Neuronal stem cell (in vitro differentiated cells): ENCODE measurements around the gene TMOD2.

Source experiments
- DNase-seq: peaks from one replicate; pipeline ENCODE4 v3.0.0-alpha.2; 2013; ENCODE audit warnings: low spot score
- H2AFZ ChIP-seq: one replicate; pipeline ENCODE4 v1.6.1; 2013; ENCODE audit warnings: mild to moderate bottlenecking, low read length, inconsistent platforms
- H2AK5ac ChIP-seq: 2 replicates; pipeline ENCODE4 v1.6.1; 2013; ENCODE audit warnings: low read depth, mild to moderate bottlenecking, inconsistent platforms, low read length, moderate library complexity, mixed read lengths
- H2BK120ac ChIP-seq: 2 replicates; pipeline ENCODE4 v1.6.1; 2013; ENCODE audit warnings: low read depth, mild to moderate bottlenecking, inconsistent platforms, low read length, moderate library complexity, mixed read lengths
- H2BK12ac ChIP-seq: one replicate; pipeline ENCODE4 v1.6.1; 2013; ENCODE audit warnings: low read length, inconsistent platforms
- H2BK15ac ChIP-seq: 2 replicates; pipeline ENCODE4 v1.6.1; 2013; ENCODE audit warnings: mild to moderate bottlenecking, low read length, inconsistent platforms, mixed read lengths
- H2BK5ac ChIP-seq: one replicate; pipeline ENCODE4 v1.6.1; 2013; ENCODE audit warnings: inconsistent platforms, mild to moderate bottlenecking, low read length, moderate library complexity
- H3K14ac ChIP-seq: one replicate; pipeline ENCODE4 v1.6.1; 2013; ENCODE audit warnings: low read length, inconsistent platforms
- H3K18ac ChIP-seq: 2 replicates; pipeline ENCODE4 v1.6.1; 2013; ENCODE audit warnings: low read length, inconsistent platforms
- H3K23ac ChIP-seq: 2 replicates; pipeline ENCODE4 v1.6.1; 2013; ENCODE audit warnings: low read depth, mild to moderate bottlenecking, mixed read lengths, low read length, inconsistent platforms; ENCODE audit not compliant: poor library complexity
- H3K27ac ChIP-seq: replicated peaks from 3 replicates; pipeline ENCODE4 v1.5.1; 2013; ENCODE audit warnings: low read length, inconsistent platforms
- H3K27me3 ChIP-seq, 3 experiments: 2 replicates each; pipeline ENCODE4 v1.6.1; 2013; ENCODE audit warnings: low read length in 3 of 3, mild to moderate bottlenecking in 2 of 3, inconsistent platforms in 1 of 3, low read depth in 1 of 3, mixed read lengths in 1 of 3, moderate library complexity in 1 of 3; ENCODE audit not compliant: control insufficient read depth in 3 of 3, insufficient read depth in 3 of 3
- H3K36me3 ChIP-seq, 2 donors: replicated peaks in 1 of 2; 2 replicates each; pipeline ENCODE4 v1.6.1; 2013; ENCODE audit warnings: low read length in 2 of 2; ENCODE audit not compliant: control insufficient read depth in 2 of 2, insufficient read depth in 2 of 2
- H3K4ac ChIP-seq: 2 replicates; pipeline ENCODE4 v1.6.1; 2013; ENCODE audit warnings: inconsistent platforms, mild to moderate bottlenecking, low read length, moderate library complexity
- H3K4me1 ChIP-seq, 2 donors: 1 replicate in 1 of 2; 2 replicates in 1 of 2; pipeline ENCODE4 v1.6.1; 2013; ENCODE audit warnings: low read length in 2 of 2, low read depth in 1 of 2; ENCODE audit not compliant: control insufficient read depth in 2 of 2, insufficient read depth in 1 of 2
- H3K4me2 ChIP-seq: one replicate; pipeline ENCODE4 v1.6.1; 2013; ENCODE audit warnings: mild to moderate bottlenecking, low read length, inconsistent platforms; ENCODE audit not compliant: insufficient read depth, poor library complexity, severe bottlenecking
- H3K4me3 ChIP-seq, 2 donors: 2 replicates each; pipeline ENCODE4 v1.5.1; 2013; ENCODE audit warnings: low read length in 2 of 2, mild to moderate bottlenecking in 2 of 2, inconsistent platforms in 1 of 2, moderate library complexity in 1 of 2
- H3K79me1 ChIP-seq: one replicate; pipeline ENCODE4 v1.6.1; 2013; ENCODE audit warnings: low read depth, mild to moderate bottlenecking, inconsistent platforms, low read length, moderate library complexity
- H3K9ac ChIP-seq: one replicate; pipeline ENCODE4 v1.6.1; 2013; ENCODE audit warnings: mild to moderate bottlenecking, low read depth, low read length, inconsistent platforms; ENCODE audit not compliant: poor library complexity
- H3K9me3 ChIP-seq, 2 donors: replicated peaks in 1 of 2; 2 replicates each; pipeline versions ENCODE3 to v1.6.1; 2013; ENCODE audit warnings: low read length in 2 of 2, mild to moderate bottlenecking in 2 of 2, inconsistent platforms in 1 of 2, low read depth in 1 of 2, mixed read lengths in 1 of 2, moderate library complexity in 1 of 2; ENCODE audit not compliant: control insufficient read depth in 2 of 2, insufficient read depth in 1 of 2
- H4K8ac ChIP-seq: one replicate; pipeline ENCODE4 v1.6.1; 2013; ENCODE audit warnings: low read depth, mild to moderate bottlenecking, inconsistent platforms, low read length, moderate library complexity
- H4K91ac ChIP-seq: one replicate; pipeline ENCODE4 v1.6.1; 2013; ENCODE audit warnings: low read length, low read depth, mild to moderate bottlenecking, inconsistent platforms; ENCODE audit not compliant: poor library complexity
- WGBS, 2 donors: extraction: QIAGEN DNeasy Blood & Tissue Kit; methylation state at CpG; one replicate each; pipeline ENCODE4 v1.1.7; 2013; ENCODE audit warnings: missing lambda C conversion rate in 2 of 2, mixed read lengths in 1 of 2; ENCODE audit not compliant: insufficient read length in 2 of 2, insufficient replicate concordance in 1 of 2; ENCODE audit errors: extremely low coverage in 2 of 2; 5-methylcytosine and 5-hydroxymethylcytosine counted together

The TMOD2 gene

GRCh38 chr15:51752888-51753287 is 1.5 kb downstream of the TMOD2 start:
- Histone ChIP-seq H3K36me3 (no peaks in the 10 kb centered on the region), H3K79me1 (no peaks in the 10 kb centered on the region), H4K8ac (no peak overlapping the region), H2AK5ac (no peak overlapping the region), H3K18ac (no peak overlapping the region), H2BK15ac (no peak overlapping the region), H3K27ac (no peak overlapping the region), H3K14ac (no peak overlapping the region), H2AFZ (no peak overlapping the region), H3K4me3 (no peak overlapping the region), H3K27me3 (peaks cover 4 to 66% (median 28%) of the 10 kb centered on the region in 3 experiments), H3K9me3 (peaks cover 0 to 5% of the 10 kb centered on the region in 2 donors), H3K4ac (no peak overlapping the region), H2BK120ac (no peak overlapping the region), H4K91ac (no peak overlapping the region), H3K23ac (no peak overlapping the region), H3K4me2 (no peak overlapping the region), H2BK12ac (no peak overlapping the region), H2BK5ac (no peak overlapping the region), H3K4me1 (peaks cover 2 to 3% of the 10 kb centered on the region in 2 donors), H3K9ac (no peak overlapping the region)
- no CpG with 5 or more reads among the region's 5 CpGs for WGBS, 2 donors
- DNase-seq, result no peak

- Histone ChIP-seq H3K18ac (no peak overlapping the region), H3K23ac (no peak overlapping the region), H3K27ac (no peak overlapping the region), H3K4me3 (no peak overlapping the region), H3K36me3 (no peaks in the 10 kb centered on the region), H2BK120ac (no peak overlapping the region), H2AFZ (no peak overlapping the region), H3K9me3 (peaks cover 0 to 1% of the 10 kb centered on the region in 2 donors), H3K4me1 (peaks cover 2 to 3% of the 10 kb centered on the region in 2 donors), H2AK5ac (no peak overlapping the region), H3K4ac (no peak overlapping the region), H3K27me3 (peaks cover 4 to 55% (median 23%) of the 10 kb centered on the region in 3 experiments), H3K9ac (no peak overlapping the region), H4K8ac (no peak overlapping the region), H3K14ac (no peak overlapping the region), H2BK12ac (no peak overlapping the region), H3K4me2 (no peak overlapping the region), H3K79me1 (no peaks in the 10 kb centered on the region), H4K91ac (no peak overlapping the region), H2BK5ac (no peak overlapping the region), H2BK15ac (no peak overlapping the region)
- DNase-seq, result no peak
- WGBS, 2 donors, result no CpG with 5 or more reads among the region's 2 CpGs
Measured at GRCh38 chr15:51754267-51754666, 2.9 kb downstream of the TMOD2 start.

GRCh38 chr15:51755790-51756189 is 4.4 kb downstream of the TMOD2 start:
- no peak overlapping the region for H3K4ac ChIP-seq
- no peak for DNase-seq
- no peak overlapping the region for H3K4me3 ChIP-seq
- no peak overlapping the region for H2BK12ac ChIP-seq
- H3K4me2 ChIP-seq, result no peak overlapping the region
- H3K79me1 ChIP-seq, result no peaks in the 10 kb centered on the region
- H3K9ac ChIP-seq, result no peak overlapping the region
- H2BK15ac ChIP-seq, result no peak overlapping the region
- no peak overlapping the region for H2BK120ac ChIP-seq
- no peak overlapping the region for H4K8ac ChIP-seq
- no peak overlapping the region for H4K91ac ChIP-seq
- H2AFZ ChIP-seq, result no peak overlapping the region
- H3K18ac ChIP-seq, result no peak overlapping the region
- peaks cover 2 to 3% of the 10 kb centered on the region in 2 donors for H3K4me1 ChIP-seq
- no peak overlapping the region for H3K23ac ChIP-seq
- H3K14ac ChIP-seq, result no peak overlapping the region
- WGBS, 2 donors, result no CpG with 5 or more reads among the region's 4 CpGs
- no peak overlapping the region for H2AK5ac ChIP-seq
- peaks cover 0 to 6% of the 10 kb centered on the region in 2 donors for H3K9me3 ChIP-seq
- peaks cover 2 to 40% (median 8%) of the 10 kb centered on the region in 3 experiments for H3K27me3 ChIP-seq
- H3K36me3 ChIP-seq, result no peaks in the 10 kb centered on the region
- H2BK5ac ChIP-seq, result no peak overlapping the region
- no peak overlapping the region for H3K27ac ChIP-seq

- Histone ChIP-seq H4K8ac (no peak overlapping the region), H3K9me3 (peaks cover 0 to 6% of the 10 kb centered on the region in 2 donors), H2AFZ (no peak overlapping the region), H3K4ac (no peak overlapping the region), H3K4me2 (no peak overlapping the region), H2BK15ac (no peak overlapping the region), H2AK5ac (no peak overlapping the region), H3K27ac (no peak overlapping the region), H3K4me1 (peaks cover 0 to 3% of the 10 kb centered on the region in 2 donors), H3K18ac (no peak overlapping the region), H2BK5ac (no peak overlapping the region), H3K36me3 (no peaks in the 10 kb centered on the region), H4K91ac (no peak overlapping the region), H2BK120ac (no peak overlapping the region), H2BK12ac (no peak overlapping the region), H3K4me3 (no peak overlapping the region), H3K9ac (no peak overlapping the region), H3K27me3 (peaks cover 0 to 35% (median 3%) of the 10 kb centered on the region in 3 experiments), H3K23ac (no peak overlapping the region), H3K79me1 (no peaks in the 10 kb centered on the region), H3K14ac (no peak overlapping the region)
- DNase-seq, result no peak
- WGBS, 2 donors, result no CpG with 5 or more reads among the region's 4 CpGs
Measured at GRCh38 chr15:51756482-51756881, 5.1 kb downstream of the TMOD2 start.
